ENCODE results near the gene TBL1X.

The TBL1X gene

GRCh38 chrX:9593756-9594155 lies 128.9 kb downstream of the TBL1X start:
- ATAC-seq: no peak

- no peak for ATAC-seq
These were observed 130.3 kb downstream of the TBL1X start for GRCh38 chrX:9595174-9595573.

- ATAC-seq: no peak
These were observed 132.0 kb downstream of the TBL1X start for GRCh38 chrX:9596837-9597236.

- ATAC-seq: no peak
These were observed 132.6 kb downstream of the TBL1X start for GRCh38 chrX:9597361-9598035.

GRCh38 chrX:9598344-9598743 lies 133.5 kb downstream of the TBL1X start:
- ATAC-seq: no peak

- ATAC-seq: no peak
These were observed 139.5 kb downstream of the TBL1X start for GRCh38 chrX:9604111-9604907.

GRCh38 chrX:9604908-9605306 lies 140.0 kb downstream of the TBL1X start:
- ATAC-seq: no peak

GRCh38 chrX:9605484-9605883 lies 140.6 kb downstream of the TBL1X start:
- ATAC-seq: no peak

- no peak for ATAC-seq
These were observed 142.1 kb downstream of the TBL1X start for GRCh38 chrX:9606971-9607370.

GRCh38 chrX:9609499-9609898 lies 144.6 kb downstream of the TBL1X start:
- no peak for ATAC-seq

- ATAC-seq: no peak
These were observed 145.1 kb downstream of the TBL1X start for GRCh38 chrX:9609987-9610386.

- ATAC-seq: no peak
These were observed 146.0 kb downstream of the TBL1X start for GRCh38 chrX:9610771-9611392.

- no peak for ATAC-seq
These were observed 146.7 kb downstream of the TBL1X start for GRCh38 chrX:9611436-9612145.

GRCh38 chrX:9612146-9612505 lies 147.3 kb downstream of the TBL1X start:
- ATAC-seq: no peak

- ATAC-seq: no peak
These were observed 149.2 kb downstream of the TBL1X start for GRCh38 chrX:9614016-9614415.

- no peak for ATAC-seq
These were observed 154.3 kb downstream of the TBL1X start for GRCh38 chrX:9619133-9619532.

GRCh38 chrX:9619581-9619980 lies 154.7 kb downstream of the TBL1X start:
- no peak for ATAC-seq

- ATAC-seq: peak; percentile 53
These were observed 157.3 kb downstream of the TBL1X start for GRCh38 chrX:9622128-9622527.

GRCh38 chrX:9626379-9626778 lies 161.5 kb downstream of the TBL1X start:
- ATAC-seq: no peak

- ATAC-seq: no peak
These were observed 163.1 kb downstream of the TBL1X start for GRCh38 chrX:9627922-9628321.

- no peak for ATAC-seq
These were observed 164.1 kb downstream of the TBL1X start for GRCh38 chrX:9628779-9629493.

GRCh38 chrX:9634551-9634950 lies 169.7 kb downstream of the TBL1X start:
- no peak for ATAC-seq

GRCh38 chrX:9635368-9635767 lies 170.5 kb downstream of the TBL1X start:
- no peak for ATAC-seq
